ENCODE data around the gene AP1S3. TPM values are rescaled to one million over a fixed set of nuclear protein-coding genes. Genes with fewer than 3 reads are reported as not detected.

The AP1S3 gene
- total RNA-seq, 1 experiment from 2014 or later = 185 TPM

DNA sequence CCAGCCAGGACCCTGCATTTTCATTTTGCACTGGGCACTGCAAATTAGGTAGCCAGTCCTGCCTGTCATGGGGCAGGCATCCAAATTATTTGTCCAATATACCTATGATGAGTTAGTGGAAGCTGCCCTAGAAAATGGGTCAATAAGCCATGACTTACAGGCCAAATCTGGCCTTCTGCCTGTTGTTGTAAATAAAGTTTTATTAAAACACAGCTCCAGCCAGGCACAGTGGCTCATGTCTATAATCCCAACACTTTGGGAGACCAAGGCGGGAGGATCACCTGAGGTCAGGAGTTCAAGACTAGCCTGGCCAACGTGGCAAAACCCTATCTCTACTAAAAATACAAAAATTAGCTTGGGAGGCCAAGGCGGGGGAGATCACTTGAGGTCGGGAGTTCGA is 8.3 kb downstream of the AP1S3 start:
- CTCF ChIA-PET = no interaction called here
- DNase-seq (ENCODE audit: low read depth, low spot score) (no peak), ATAC-seq (no peak)
- intact Hi-C loops (cut with micrococcal nuclease) = no loop called here
- RAD21 ChIA-PET (ENCODE audit: low non-redundant PET in 1 of 2, low total read pairs in 2 of 2, uncharacterized antibody in 2 of 2, unreplicated experiment in 2 of 2) = no interaction called here
- Histone ChIP-seq H3K79me2 (ENCODE audit: insufficient read depth, low read length) (peaks cover 99% of the 10 kb centered on the region), H4K20me1 (ENCODE audit: insufficient read depth) (peaks cover 7% of the 10 kb centered on the region; the same call in 1 of the 2 replicates), H3K27ac (ENCODE audit: low read depth, low read length) (no peak overlapping the region), H2AFZ (ENCODE audit: low read depth, low read length, poor library complexity, severe bottlenecking) (no peak overlapping the region), H3K4me2 (ENCODE audit: low read length) (no peak overlapping the region), H3K27me3 (ENCODE audit: insufficient read depth, low read length) (no peaks in the 10 kb centered on the region), H3K9ac (ENCODE audit: low read length) (no peak overlapping the region), H3K9me3 (ENCODE audit: control insufficient read depth in 1 of 2, insufficient read depth in 1 of 2, low read depth in 1 of 2, low read length in 2 of 2) (no peaks in the 10 kb centered on the region), H3K4me3 (replicated peaks in 1 of 2; ENCODE audit: low read depth in 1 of 2, low read length in 2 of 2) (no peak overlapping the region), H3K9me2 (ENCODE audit: insufficient read depth) (no peaks in the 10 kb centered on the region), H3K36me3 (ENCODE audit: control insufficient read depth in 1 of 2, insufficient read depth in 2 of 2, low read length in 2 of 2) (peaks cover 7 to 8% of the 10 kb centered on the region in 2 experiments), H3K4me1 (ENCODE audit: control insufficient read depth in 1 of 2, insufficient read depth in 2 of 2, low read length in 2 of 2) (peaks cover 73 to 81% of the 10 kb centered on the region in 2 experiments)
- no TSS peak for BruUV-seq (replicated peaks)
- POLR2A ChIA-PET = no interaction called here
- no peak for TF ChIP-seq CBX3 (IDR thresholded peaks at IDR 0.05; ENCODE audit: low read depth)
- no peak for TF ChIP-seq JUND (IDR thresholded peaks at IDR 0.05)
- TF ChIP-seq, protein P1, sequence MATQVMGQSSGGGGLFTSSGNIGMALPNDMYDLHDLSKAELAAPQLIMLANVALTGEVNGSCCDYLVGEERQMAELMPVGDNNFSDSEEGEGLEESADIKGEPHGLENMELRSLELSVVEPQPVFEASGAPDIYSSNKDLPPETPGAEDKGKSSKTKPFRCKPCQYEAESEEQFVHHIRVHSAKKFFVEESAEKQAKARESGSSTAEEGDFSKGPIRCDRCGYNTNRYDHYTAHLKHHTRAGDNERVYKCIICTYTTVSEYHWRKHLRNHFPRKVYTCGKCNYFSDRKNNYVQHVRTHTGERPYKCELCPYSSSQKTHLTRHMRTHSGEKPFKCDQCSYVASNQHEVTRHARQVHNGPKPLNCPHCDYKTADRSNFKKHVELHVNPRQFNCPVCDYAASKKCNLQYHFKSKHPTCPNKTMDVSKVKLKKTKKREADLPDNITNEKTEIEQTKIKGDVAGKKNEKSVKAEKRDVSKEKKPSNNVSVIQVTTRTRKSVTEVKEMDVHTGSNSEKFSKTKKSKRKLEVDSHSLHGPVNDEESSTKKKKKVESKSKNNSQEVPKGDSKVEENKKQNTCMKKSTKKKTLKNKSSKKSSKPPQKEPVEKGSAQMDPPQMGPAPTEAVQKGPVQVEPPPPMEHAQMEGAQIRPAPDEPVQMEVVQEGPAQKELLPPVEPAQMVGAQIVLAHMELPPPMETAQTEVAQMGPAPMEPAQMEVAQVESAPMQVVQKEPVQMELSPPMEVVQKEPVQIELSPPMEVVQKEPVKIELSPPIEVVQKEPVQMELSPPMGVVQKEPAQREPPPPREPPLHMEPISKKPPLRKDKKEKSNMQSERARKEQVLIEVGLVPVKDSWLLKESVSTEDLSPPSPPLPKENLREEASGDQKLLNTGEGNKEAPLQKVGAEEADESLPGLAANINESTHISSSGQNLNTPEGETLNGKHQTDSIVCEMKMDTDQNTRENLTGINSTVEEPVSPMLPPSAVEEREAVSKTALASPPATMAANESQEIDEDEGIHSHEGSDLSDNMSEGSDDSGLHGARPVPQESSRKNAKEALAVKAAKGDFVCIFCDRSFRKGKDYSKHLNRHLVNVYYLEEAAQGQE (IDR thresholded peaks at IDR 0.05; ENCODE audit: low read depth) = no peak
- TF ChIP-seq, protein P2, sequence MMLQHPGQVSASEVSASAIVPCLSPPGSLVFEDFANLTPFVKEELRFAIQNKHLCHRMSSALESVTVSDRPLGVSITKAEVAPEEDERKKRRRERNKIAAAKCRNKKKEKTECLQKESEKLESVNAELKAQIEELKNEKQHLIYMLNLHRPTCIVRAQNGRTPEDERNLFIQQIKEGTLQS (IDR thresholded peaks at IDR 0.05) = no peak
- no peak for TF ChIP-seq CTCF (IDR thresholded peaks at IDR 0.05 in 2 of 3, conservative IDR thresholded peaks at IDR 0.05 in 1 of 3; ENCODE audit: borderline replicate concordance in 1 of 3, insufficient read depth in 1 of 3, low read depth in 2 of 3, low read length in 2 of 3)
- no peak for TF ChIP-seq YY1 (IDR thresholded peaks at IDR 0.05; ENCODE audit: extremely low read depth, insufficient replicate concordance, low read depth, low read length)
- no peak for TF ChIP-seq EZH2 (IDR thresholded peaks at IDR 0.05)
- TF ChIP-seq, protein P3, sequence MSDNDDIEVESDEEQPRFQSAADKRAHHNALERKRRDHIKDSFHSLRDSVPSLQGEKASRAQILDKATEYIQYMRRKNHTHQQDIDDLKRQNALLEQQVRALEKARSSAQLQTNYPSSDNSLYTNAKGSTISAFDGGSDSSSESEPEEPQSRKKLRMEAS (IDR thresholded peaks at IDR 0.05) = no peak
- TF ChIP-seq ELF1 (IDR thresholded peaks at IDR 0.05; ENCODE audit: borderline replicate concordance, low read depth) = no peak
- TF ChIP-seq EGR1 (IDR thresholded peaks at IDR 0.05; ENCODE audit: low read depth) = no peak
- TF ChIP-seq RAD21 (IDR thresholded peaks at IDR 0.05; ENCODE audit: low read depth) = no peak
- TF ChIP-seq ZBTB33 (IDR thresholded peaks at IDR 0.05; ENCODE audit: extremely low read depth, insufficient replicate concordance, low read length) = no peak
- TF ChIP-seq EZH2phosphoT487 (IDR thresholded peaks at IDR 0.05; ENCODE audit: borderline replicate concordance) = no peak
- no peak for TF ChIP-seq TCF7L2 (IDR thresholded peaks at IDR 0.05; ENCODE audit: borderline replicate concordance, extremely low read depth, insufficient read depth, insufficient read length)
- TF ChIP-seq FOSL1 (IDR thresholded peaks at IDR 0.05; ENCODE audit: low read depth) = no peak
- no peak for TF ChIP-seq SRF (IDR thresholded peaks at IDR 0.05; ENCODE audit: low read depth)
- TF ChIP-seq ZFX (IDR thresholded peaks at IDR 0.05) = no peak
